HG03108 (cell line): ENCODE results near the gene KRT3.
"Not testable (repeated sequence)": the region's sequence is repeated elsewhere in the genome, so short reads cannot be mapped to it uniquely, and the experiment has no call there.

Source experiments
- ATAC-seq: cut with Tn5 transposase; IDR thresholded peaks from one replicate; pipeline ENCODE4 v1.9.1; 2021; ENCODE audit warnings: moderate library complexity; ENCODE audit not compliant: unreplicated experiment

Gene KRT3

DNA sequence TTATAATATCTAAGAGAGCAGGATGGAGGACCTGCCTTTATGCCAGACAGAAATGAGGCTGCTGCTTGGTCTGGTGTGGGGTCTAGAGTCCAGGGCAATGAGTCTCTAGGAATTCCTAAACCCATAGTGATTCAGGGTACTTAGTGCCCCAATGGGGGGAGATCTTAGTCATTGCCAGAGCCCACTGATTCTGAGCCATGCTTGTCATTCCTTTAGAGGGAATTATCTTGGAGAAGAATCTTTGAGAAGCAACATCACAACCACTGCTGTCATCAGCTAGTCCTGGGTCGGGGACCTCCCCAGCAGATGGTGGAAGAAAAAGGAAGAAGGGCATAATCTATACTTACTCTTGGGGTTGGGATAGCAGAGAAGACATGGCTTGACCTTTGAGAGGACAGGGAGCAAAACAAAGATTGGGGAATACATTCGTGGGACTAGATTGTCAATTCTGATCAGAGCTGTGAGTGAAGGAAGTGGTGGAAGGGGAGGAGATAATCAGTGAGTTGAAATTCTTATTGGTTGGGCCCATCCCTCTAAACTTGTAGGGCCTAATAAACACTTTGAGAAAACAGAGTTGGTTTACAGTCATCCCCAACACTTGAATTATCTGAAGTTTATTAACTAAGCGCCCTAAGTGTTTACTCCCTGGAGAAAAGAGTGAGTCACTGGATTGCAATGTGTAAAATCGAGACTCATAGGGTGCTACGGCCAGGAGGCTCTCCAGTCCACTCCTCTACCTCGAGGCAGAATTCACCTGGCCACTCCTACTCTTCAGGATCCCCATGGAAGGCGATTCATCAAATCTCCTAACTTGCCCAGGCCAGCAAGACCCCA is 3.0 kb upstream of the KRT3 start:
- ATAC-seq, result no peak

GRCh38 chr12:52798003-52798670 is 2.2 kb upstream of the KRT3 start:
- no peak for ATAC-seq

DNA sequence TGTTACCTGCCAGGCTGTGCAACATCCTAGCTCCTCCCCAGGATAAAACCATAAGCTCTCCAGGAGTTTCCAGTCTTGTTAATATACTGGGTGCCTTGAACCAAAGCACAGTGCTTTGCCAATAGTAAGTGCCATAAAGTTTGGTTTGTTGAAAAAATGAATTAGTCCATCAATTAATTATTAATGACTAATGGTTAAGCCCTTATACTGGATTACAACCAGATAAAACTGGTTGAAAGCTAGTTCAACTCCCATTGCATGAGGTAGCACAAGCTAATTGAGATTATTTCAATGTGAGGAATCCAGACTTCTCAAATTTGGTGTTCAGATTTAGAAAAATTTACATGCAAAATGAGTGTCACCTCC is 1.6 kb upstream of the KRT3 start:
- no peak for ATAC-seq

GRCh38 chr12:52796839-52797528 is 1.1 kb upstream of the KRT3 start:
- ATAC-seq, result no peak

DNA sequence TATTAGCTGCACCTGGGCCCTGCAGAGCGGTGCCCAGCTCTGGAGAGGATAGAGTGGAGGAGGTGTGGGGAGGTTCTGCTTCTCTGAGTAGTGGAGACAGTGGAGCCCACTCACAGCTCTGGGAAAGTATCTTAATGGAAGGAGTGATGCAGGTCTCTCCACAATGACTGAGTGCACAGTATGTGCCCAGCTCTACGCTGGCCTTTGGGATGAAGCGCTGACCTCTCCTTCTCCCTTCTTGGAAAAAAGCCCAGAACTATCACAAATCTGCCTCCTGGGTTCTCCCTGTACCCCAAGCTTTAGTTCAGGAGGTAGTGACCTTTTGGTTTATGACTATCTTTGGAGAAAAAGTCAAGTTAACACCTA is 495 bp upstream of the KRT3 start:
- no peak for ATAC-seq

- ATAC-seq, result not testable (repeated sequence)
Measured at GRCh38 chr12:52795332-52795674, 614 bp downstream of the KRT3 start.

DNA sequence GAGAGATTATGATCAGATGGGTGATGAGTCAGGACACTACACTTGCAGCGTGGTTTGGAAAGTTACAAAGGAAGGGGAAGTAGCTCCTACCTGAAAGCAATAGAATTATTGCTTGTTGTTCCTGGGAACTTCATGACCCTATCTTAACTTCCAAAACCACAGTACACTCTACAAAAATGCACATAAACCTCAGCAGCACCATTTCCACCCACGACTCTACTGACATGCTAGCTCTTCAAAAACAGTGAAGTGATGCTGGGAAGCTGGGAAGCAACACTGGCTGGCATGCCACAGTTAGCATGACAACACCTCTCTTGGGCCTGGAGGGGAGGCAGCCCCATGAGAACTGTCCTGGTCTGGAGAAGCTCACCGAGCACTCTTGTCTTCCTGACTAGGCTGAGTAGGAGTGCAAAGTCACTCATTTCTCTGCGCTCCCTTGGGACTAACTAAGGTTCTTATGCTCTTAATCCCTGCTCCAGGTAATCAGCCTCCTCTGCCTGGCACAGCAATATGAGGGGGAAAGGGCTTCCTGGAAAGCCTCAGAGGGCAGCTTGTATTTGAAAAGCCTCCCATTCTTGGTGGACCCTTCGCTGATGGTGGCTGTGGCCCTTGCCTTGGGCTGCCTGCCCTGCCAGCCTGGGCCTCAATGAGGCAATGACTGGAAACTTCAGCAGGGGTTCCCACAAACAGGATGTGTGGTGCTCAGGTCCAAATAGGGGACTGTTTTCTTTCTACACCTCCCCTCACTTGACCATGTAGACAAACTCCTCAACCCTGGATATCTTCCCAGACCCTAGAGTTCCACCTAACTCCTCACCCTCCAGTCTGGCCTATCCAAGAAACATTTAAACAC is 1.2 kb downstream of the KRT3 start:
- ATAC-seq, result no peak

- no peak for ATAC-seq
Measured at GRCh38 chr12:52792185-52793029, 3.5 kb downstream of the KRT3 start.

DNA sequence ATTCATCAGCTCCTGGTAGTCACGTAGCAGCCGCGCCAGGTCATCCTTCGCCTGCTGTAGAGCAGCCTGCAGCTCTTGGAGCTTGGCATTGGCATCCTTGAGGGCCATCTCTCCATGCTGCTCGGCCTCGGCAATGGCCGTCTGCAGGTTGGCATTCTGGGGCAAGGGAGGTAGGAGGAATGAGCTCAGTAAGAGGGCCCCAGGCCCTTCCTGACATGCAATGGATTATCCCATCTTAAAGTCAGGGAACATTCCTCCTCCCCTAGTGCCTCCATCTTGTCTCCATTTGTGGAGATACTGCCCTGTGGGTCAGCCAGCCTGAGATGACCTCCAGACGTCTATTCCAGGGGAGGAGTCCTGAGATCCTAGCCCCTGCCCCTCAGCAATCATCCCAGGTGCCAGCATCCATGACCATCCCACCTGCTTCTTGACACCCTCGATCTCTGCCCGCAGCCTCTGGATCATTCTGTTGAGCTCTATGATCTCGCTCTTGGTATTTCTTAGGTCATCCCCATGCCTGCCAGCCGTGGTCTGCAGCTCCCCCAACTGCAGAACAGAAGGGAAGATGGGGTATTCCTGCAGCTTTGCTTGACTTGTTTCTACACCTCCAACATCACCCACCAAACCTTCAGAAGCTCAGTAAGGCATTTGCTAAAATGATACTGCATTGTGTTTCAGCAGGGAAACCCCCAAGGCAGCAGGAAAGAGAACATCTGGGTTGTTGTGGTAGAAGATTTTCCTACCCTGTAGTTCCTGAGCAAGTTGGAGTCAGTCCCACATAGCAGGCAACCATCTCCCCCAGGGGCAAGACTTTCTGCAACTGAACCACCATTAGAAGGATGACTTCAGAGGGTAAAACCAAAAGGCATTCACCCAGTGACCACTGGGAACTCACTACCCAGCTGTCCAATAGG is 4.4 kb downstream of the KRT3 start:
- ATAC-seq, result no peak

GRCh38 chr12:52790427-52791270 is 5.3 kb downstream of the KRT3 start:
- ATAC-seq, result no peak

GRCh38 chr12:52789637-52790426 is 6.1 kb downstream of the KRT3 start:
- no peak for ATAC-seq

DNA sequence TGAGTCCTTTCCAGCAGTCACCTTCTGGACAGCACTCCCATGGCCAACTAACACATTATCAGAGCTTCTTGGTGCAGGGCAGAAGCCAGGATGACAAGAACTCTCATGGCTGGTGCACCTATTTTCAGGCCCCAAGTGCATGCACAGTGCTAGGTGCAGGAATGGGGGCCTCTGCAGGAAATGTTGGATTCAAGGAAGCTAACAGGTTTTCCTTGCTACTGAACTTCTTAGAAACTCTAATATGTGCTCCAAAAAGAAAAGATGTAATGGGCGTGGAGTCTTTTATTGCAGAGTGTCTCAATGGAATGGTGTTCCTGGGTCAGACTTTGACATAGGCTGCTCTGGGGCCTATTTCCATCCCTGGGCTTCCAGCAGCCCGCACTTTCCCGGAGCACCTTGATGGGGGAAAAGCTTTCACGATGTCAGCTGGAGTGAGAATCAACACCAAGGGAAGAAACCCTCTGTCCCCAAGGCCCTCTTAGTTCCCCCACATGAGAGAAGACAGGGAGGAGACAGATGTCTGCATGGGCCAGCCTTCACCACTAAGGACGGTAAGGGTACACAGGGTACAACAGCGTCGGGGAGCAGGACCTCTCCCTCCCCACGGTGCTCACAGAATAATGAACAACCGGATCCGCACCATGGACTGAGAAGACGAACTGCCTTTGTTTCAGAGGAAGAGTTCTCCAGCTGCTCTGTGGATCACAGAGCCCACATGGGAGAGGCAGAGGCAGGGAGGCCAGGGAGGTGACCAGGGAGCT is 6.9 kb downstream of the KRT3 start:
- ATAC-seq, result no peak

DNA sequence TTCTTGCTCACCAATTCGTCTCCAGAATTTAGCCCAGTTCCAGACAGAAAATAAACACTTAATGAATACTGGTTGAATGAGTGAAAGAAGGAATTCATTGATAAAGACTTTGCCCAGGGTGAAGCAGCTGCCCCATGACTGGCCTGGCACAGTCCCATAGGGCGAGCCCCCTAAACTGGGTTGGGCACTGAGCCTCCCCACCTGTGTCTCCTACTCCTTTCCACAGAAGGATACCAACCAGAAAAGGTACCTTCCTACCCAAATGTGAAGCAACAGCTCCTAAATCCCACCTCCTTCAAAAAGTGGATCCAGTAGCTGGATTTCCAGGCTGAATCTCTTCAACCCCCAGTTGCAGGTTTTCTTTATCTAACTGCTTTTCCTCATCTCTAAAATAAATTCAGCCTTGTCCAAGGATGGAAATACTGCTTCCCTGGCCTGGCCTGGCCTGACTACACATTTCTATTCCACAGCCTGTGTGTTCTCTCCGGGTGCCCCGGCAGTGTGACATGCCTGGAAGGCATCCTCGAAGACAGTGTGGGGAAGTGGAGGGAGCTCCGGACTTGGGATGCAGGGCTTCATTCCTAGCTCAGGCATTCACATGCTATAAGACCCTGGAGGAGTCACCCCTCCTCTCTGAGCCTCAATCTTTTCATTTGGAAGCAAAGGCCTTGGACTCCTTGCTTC is 7.6 kb downstream of the KRT3 start:
- ATAC-seq, result no peak

DNA sequence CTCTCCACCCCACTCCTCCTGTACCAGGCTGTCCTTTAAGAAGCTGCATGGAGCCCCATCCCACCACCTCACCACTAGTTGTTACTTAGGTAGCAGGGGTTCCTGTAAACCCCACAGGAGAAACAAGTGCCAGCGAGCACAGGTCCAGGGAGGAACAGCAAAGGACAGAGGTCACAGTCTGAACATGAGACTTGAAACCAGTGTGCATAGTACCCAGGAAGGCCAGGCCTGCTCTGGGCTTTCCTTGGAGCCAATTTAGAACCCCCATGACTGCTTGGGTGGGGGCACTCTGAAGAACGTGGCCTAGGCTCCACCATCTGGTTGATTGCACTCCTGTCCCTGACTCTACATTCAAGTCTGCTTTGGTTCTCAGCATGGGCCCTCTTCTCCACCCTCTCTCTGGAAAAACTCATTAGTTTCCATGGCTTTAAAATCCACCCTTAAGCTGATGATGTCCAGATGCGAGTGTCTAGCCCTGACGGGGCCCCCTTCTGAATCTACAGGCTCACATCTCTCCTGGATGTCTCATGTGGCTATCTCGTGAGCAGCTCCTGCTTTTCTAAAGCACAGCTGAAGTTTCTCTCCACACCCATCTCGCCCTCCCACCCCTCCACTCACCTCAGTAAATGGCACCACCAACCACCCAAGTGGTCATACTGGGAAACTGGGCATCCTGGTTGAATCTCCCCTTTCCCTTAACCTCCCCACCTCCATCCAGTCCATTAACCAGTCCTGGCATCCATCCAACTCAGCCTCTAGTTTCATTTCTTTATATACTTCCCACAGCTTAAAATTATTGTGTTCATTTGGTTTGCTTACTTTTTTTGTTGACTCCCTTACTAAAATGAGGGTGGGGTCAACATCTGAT is 8.4 kb downstream of the KRT3 start:
- ATAC-seq, result no peak

- no peak for ATAC-seq
Measured at GRCh38 chr12:52784909-52785308, 11.0 kb downstream of the KRT3 start.
